Rectal smooth muscle tissue (tissue), 1 donor: ENCODE measurements around the gene IFFO2.

ENCODE experiments used
- H3K27ac ChIP-seq: one replicate; pipeline ENCODE4 v1.7.0; 2013; ENCODE audit warnings: low read depth, low read length, inconsistent platforms
- H3K27me3 ChIP-seq: one replicate; pipeline ENCODE4 v1.7.0; 2013; ENCODE audit warnings: low read length; ENCODE audit not compliant: control insufficient read depth, insufficient read depth
- H3K36me3 ChIP-seq: one replicate; pipeline ENCODE4 v1.7.0; 2013; ENCODE audit warnings: low read length; ENCODE audit not compliant: control insufficient read depth, insufficient read depth
- H3K4me1 ChIP-seq: one replicate; pipeline ENCODE4 v1.7.0; 2013; ENCODE audit warnings: low read length; ENCODE audit not compliant: control insufficient read depth, insufficient read depth
- H3K4me3 ChIP-seq: one replicate; pipeline ENCODE4 v1.7.0; 2013; ENCODE audit warnings: low read length
- H3K9ac ChIP-seq: one replicate; pipeline ENCODE4 v1.7.0; 2013; ENCODE audit warnings: low read length

The IFFO2 gene

DNA sequence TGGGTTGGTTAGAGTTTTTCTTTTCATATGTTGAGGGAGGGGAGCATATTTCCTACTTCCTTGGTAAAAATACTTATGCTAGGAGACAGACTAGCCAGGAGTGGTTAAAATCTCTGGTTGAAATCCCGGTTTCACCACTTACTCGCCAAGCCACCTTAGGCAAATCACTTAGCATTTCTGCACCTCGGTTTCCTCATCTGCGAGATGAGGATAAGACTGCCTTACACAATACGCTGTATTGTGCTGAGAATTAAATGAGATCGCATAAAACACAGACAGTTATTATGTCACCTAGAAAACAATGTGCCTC, 1.4 kb downstream of the IFFO2 start:
- peaks cover 28% of the 10 kb centered on the region for H3K4me1 ChIP-seq
- H3K36me3 ChIP-seq = no peaks in the 10 kb centered on the region
- H3K27ac ChIP-seq = peak overlapping the region; percentile 79
- peak overlapping the region; percentile 80 for H3K4me3 ChIP-seq
- H3K27me3 ChIP-seq = no peaks in the 10 kb centered on the region
- no peak overlapping the region for H3K9ac ChIP-seq

DNA sequence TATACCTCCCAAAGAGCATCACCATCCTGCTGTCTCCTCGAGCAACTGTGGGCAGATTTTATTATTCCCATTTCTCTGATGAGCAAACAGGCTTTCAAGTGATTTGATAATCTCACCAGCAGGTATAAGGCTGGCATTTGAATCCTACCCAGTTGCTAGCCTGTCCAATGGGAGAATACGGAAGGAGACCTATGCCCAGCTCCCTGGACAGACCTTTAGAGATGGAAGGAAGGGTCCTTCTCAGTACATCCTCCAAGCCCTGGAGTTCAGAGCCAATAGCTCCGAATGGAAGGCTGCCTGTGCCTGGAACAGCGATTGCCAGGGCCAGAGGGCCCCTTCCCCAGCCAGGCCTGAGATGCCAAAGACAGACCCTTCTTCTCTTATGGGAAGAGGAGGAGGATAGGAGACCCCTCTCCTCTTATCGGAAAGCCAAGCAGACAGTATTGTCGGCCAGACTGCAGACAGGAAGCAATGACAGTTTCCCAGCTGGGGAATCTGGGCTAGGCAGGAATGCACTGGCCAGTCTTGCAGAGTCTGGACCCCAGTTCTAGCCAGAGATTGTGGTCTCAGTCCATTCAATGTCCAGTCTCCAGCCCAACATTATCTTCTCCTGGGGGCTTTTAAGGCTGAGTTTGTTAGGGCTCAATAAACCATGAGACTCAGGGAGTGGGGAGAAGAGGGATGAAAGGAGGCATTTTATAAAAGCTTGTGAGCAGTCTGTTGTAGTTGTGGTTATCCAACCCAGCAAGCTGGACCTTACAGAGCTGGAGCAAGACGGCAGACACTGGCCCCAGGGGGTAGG, 2.0 kb downstream of the IFFO2 start:
- Histone ChIP-seq H3K9ac (no peak overlapping the region), H3K4me1 (peaks cover 35% of the 10 kb centered on the region), H3K27ac (peak overlapping the region; percentile 79)

DNA sequence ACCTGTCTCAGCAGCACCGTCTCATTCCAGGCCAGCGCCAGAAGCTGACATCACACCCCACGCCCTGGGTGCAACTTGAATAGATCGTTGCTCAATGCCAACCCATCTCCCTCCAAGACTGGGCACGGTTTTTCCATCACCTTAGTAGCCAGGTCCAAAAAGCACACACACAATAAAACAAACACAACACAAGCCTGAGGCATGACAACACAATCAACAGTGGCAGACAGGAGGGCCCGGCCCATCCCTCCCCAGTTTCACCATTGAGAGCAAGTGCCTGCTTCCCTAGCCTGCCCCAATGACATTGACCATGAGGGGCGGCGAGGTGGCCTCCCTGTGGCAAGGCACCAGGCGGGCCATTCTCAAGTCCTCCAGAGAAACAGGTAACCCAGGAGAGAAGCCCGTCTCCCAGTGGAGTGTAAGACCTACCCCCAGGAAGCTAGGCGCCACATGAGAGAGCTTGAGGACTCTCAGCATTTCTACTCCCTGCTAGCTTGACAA, 2.7 kb downstream of the IFFO2 start:
- Histone ChIP-seq H3K9ac (no peak overlapping the region), H3K27me3 (no peaks in the 10 kb centered on the region), H3K27ac (peak overlapping the region; percentile 79), H3K4me1 (peaks cover 42% of the 10 kb centered on the region), H3K4me3 (peak overlapping the region; percentile 27), H3K36me3 (no peaks in the 10 kb centered on the region)

More for the DNA sequence above, 2.0 kb downstream of the IFFO2 start:
- H3K4me3 ChIP-seq = peak overlapping the region; percentile 80
- no peaks in the 10 kb centered on the region for H3K36me3 ChIP-seq
- H3K27me3 ChIP-seq = no peaks in the 10 kb centered on the region

DNA sequence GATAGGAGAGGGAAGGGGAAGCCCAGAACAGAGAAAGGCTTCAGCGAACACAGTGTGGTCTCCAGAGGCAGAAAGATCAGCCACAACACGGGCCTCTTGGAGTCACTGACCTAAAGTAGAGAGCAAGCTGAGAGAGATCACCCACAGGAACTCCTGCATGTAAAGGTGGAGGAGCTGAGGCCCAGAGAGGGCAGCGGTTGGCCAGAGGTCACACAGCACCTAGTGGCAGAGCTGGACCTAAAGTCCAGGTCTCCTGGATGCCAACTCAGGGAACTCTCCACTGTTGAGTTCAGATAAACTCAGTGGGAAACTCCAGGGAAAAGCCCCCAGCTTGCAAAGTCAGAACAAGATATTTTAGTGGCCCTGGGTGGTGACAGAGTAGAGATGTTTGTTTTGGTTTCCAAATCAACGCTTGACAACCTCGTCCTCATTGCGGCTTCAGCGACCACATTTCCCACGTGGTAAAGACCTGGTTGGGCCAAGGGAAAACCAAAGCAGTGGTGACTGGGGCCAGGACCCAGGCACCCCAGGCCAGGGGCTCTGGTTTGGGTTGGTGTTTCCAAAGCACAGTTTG, 4.6 kb downstream of the IFFO2 start:
- Histone ChIP-seq H3K27ac (peak overlapping the region; percentile 98), H3K4me3 (peak overlapping the region; percentile 1), H3K9ac (no peak overlapping the region), H3K4me1 (peaks cover 56% of the 10 kb centered on the region), H3K36me3 (no peaks in the 10 kb centered on the region), H3K27me3 (no peaks in the 10 kb centered on the region)

DNA sequence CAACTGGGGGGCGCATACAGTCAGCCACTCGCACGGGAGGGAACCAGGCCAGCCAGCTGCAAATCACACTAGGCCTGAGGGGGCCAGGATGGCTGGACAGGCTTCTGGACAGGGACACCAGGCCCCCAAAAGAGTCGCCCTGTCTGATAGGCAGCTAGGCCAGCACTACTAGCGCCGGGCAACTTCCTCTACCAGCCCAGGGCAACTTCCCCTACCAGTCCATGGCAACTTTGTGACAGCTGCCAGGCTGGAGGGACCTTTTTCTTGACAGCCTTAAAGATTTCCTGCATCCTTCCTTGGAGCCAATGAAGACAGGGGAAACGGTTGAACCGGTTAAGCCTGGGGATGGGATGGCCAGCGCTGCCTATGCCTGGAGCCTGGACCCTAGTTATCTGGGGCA, 5.1 kb downstream of the IFFO2 start:
- Histone ChIP-seq H3K4me1 (peaks cover 57% of the 10 kb centered on the region), H3K4me3 (peak overlapping the region; percentile 18), H3K27me3 (no peaks in the 10 kb centered on the region), H3K9ac (no peak overlapping the region), H3K36me3 (no peaks in the 10 kb centered on the region), H3K27ac (peak overlapping the region; percentile 98)

DNA sequence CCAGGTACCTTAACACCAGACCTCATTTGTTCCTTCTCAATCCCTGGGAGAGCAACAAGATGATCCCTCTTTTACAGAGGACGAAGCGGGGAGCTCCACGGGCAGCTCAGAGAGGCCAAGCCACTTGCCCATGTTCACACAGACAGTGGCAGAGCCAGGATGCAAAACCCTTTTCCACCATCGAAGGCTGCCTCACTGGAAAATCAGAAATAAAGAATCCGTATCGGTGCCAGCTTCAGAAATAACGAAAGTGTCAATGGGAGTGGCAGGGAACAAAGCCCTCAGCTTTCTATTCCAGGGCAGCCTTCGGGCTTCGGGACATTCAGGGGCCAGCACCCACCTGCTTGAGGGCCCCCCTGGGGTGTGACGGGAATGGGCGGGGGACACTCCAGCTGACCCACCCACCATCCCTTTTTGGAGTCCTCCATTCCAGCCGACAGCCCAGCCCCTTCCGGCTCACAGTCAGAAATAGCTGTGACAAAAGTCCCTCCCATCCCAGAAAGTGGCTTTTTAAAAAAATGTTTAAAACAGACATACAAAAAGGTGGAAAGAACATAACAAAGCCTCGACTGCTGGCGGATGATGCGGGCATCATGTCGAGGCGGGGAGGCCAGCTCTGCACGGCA, 6.0 kb downstream of the IFFO2 start:
- peak overlapping the region; percentile 52 for H3K4me3 ChIP-seq
- no peaks in the 10 kb centered on the region for H3K36me3 ChIP-seq
- H3K27me3 ChIP-seq = no peaks in the 10 kb centered on the region
- peak overlapping the region; percentile 70 for H3K9ac ChIP-seq
- H3K27ac ChIP-seq = peak overlapping the region; percentile 98
- H3K4me1 ChIP-seq = peaks cover 60% of the 10 kb centered on the region

DNA sequence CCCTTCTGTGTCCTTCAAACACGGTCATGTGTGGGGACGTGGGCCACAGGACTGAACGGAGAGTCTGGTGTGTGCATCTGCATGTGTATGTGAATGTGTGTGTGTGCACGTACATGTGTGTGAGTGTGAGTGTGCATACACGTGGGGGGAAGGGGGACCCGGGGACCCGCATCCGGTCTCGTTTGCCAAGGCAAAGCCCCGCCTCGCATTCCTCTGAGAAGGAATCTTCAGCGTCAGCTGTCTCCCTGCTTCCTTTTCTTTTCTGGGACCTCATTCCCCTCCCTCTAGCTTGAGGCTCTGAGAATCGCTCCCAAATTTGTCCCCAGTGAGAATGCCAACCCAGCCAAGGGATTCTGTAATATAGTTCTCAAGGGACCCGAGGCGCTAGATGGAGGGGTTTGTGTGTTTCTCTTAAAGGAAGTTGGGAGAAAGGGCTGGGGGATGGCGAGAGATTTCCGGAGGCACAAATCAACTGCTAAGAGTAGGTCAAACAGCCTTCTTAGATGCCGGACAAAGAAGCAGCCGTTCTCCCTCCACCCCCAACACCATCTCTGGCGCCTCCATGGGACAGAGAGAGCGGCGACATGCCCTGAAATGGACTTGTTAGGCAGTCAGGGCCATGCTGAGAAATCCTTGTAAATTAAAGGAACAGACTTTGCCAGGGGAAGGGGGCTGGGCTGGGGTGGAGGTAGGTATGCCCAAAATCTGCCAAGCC, 6.6 kb downstream of the IFFO2 start:
- peaks cover 62% of the 10 kb centered on the region for H3K4me1 ChIP-seq
- no peaks in the 10 kb centered on the region for H3K36me3 ChIP-seq
- H3K4me3 ChIP-seq = peak overlapping the region; percentile 52
- no peaks in the 10 kb centered on the region for H3K27me3 ChIP-seq
- H3K27ac ChIP-seq = peak overlapping the region; percentile 98
- peak overlapping the region; percentile 70 for H3K9ac ChIP-seq

DNA sequence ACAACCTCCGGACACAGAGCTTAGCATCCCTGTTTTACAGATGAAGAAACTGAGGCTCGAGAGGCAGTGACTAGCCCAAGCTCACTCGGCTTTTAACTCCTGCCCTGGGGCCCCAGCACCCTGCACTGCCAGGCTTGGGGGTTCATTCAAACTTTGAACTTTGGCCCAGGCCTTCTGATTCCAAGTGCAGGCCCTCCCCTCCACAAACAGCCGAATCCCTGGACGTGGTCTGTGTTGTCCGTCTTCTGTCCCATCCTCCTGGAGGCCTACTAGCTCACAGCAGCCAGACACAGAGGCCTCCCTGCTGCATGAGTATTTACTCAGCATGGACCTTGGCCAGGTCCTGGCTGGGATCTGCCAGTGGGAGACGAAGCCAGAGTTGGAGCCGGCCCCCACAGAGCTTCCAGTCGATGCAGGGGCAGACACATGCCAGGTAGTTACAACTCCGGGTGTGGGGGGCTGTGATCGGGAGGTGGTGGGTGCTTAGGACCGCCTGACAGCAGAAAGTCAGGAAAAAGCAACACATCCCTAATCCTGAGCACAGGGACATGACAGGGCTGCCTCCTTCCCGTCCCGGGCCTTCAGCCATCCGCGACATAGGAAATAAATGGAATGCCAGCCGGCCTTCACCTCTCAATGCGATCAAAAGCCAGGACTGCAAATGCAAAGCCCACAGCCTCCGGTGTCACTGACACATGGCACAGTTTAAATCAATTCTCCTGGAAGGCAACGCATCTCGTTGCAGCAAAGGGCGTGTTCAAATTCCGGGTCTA, 7.4 kb downstream of the IFFO2 start:
- Histone ChIP-seq H3K27me3 (no peaks in the 10 kb centered on the region), H3K4me3 (peak overlapping the region; percentile 52), H3K4me1 (peaks cover 66% of the 10 kb centered on the region), H3K36me3 (no peaks in the 10 kb centered on the region), H3K27ac (peak overlapping the region; percentile 98), H3K9ac (no peak overlapping the region)

DNA sequence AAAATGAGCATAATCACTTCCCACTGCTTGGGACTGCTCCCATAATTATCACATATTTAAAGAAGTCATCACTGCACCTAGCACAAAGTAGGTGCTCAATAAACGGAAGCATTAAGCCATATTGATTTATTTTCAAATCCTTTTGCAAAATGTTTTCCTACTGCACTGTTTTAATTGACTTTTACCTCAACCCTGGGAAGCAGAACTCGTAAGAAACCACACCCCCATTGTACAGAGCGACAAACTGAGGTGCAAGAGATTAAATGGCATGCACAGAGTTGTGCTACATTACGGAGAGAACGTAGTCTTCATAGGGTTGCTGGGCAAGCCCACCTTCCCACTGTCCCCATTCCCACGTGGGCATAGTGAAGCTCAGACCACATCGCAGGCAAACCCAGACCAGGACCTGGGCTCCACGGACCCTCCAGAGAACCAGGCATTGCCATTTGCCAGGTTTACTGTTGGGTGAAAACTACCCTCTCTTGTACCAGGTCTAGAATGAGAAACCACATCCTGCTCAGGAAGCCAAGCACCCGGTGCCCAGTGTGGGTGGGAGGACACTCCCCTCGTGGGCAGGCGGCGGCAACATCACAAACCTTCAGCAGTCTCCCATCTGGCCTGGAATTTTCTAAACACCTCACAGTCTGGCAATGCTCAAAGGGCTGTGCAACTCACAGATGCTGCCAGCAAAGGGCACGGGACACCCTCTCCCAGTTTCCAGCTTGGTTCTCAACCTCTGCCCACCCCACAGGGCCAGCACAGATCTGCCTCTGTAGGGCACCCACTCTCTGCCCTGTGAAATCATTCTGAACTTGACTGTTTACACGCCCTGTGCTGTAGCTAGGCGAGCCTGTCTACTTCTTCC, 8.2 kb downstream of the IFFO2 start:
- Histone ChIP-seq H3K27me3 (no peaks in the 10 kb centered on the region), H3K9ac (no peak overlapping the region), H3K27ac (peak overlapping the region; percentile 98)

DNA sequence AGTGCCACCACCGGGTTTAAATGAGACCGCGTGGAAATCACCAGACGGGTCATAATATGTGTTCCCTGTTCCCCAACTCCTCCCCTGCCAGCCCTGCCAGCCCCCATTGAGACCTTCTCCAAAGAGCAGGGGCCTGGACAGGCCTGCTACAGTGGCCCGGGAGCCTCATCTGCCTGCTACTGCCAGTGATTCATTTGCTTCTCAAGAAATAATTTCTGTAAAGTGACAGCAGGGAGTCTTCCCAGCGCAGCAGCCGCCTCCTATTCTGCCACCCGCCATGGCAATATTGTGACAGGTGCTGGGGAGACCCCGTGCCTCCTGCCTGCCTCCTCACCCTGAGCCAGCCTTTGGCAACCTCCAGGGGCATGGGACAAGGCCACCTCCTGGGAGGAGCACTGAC, 8.9 kb downstream of the IFFO2 start:
- H3K27me3 ChIP-seq = no peaks in the 10 kb centered on the region
- H3K9ac ChIP-seq = no peak overlapping the region
- no peaks in the 10 kb centered on the region for H3K36me3 ChIP-seq
- peak overlapping the region; percentile 98 for H3K27ac ChIP-seq
- H3K4me1 ChIP-seq = peaks cover 66% of the 10 kb centered on the region
- no peak overlapping the region for H3K4me3 ChIP-seq

More for the DNA sequence above, 8.2 kb downstream of the IFFO2 start:
- Histone ChIP-seq H3K4me1 (peaks cover 66% of the 10 kb centered on the region), H3K36me3 (no peaks in the 10 kb centered on the region), H3K4me3 (peak overlapping the region; percentile 9)
